Upper lobe of left lung (tissue), 6 donors: ENCODE results near the gene TOR3A. TPM values are rescaled to one million over a fixed set of nuclear protein-coding genes. Genes with fewer than 3 reads are reported as not detected.
A peak's percentile ranks its signal among the peaks of the same experiment; 100 is the strongest.
"Not testable (repeated sequence)": the region's sequence is repeated elsewhere in the genome, so short reads cannot be mapped to it uniquely, and the experiment has no call there.

Source experiments
- ATAC-seq, 2 donors: fragments of 200-7000 bp; cut with Tn5 transposase; one replicate each; pipeline ENCODE4 v1.9.1; 2022; ENCODE audit warnings: mild to moderate bottlenecking in 2 of 2, moderate library complexity in 2 of 2; ENCODE audit not compliant: low FRiP score in 2 of 2
- DNase-seq, 2 donors: peaks; one replicate each; pipeline ENCODE4 v3.0.0-alpha.2; 2019 to 2020
- H3K27ac ChIP-seq, 4 donors: fragments of 200-600 bp; sonication (generic); one replicate each; pipeline ENCODE4 v1.5.1; 2016 to 2019
- H3K27me3 ChIP-seq, 4 donors: fragments of 200-600 bp; sonication (generic); one replicate each; pipeline ENCODE4 v1.5.1; 2017 to 2019
- H3K36me3 ChIP-seq, 4 donors: fragments of 200-600 bp; sonication (generic); one replicate each; pipeline ENCODE4 v1.5.1; 2016 to 2019
- H3K4me1 ChIP-seq, 4 donors: fragments of 200-600 bp; sonication (generic); one replicate each; pipeline ENCODE4 v1.5.1; 2018 to 2019
- H3K4me3 ChIP-seq, 4 donors: fragments of 200-600 bp; sonication (generic); one replicate each; pipeline ENCODE4 v1.5.1; 2017 to 2019; ENCODE audit warnings: mild to moderate bottlenecking in 2 of 4, moderate library complexity in 1 of 4
- H3K9me3 ChIP-seq, 4 donors: fragments of 200-600 bp; sonication (generic); one replicate each; pipeline ENCODE4 v1.5.1; 2018 to 2019
- EP300 ChIP-seq, 4 donors: sonication (generic); formaldehyde crosslinking; IDR thresholded peaks; one replicate each; pipeline ENCODE4 v1.5.1; 2017; ENCODE audit warnings: antibody characterized with exemption in 4 of 4, control low read depth in 2 of 4
- POLR2A ChIP-seq, 4 donors: fragments of 450-650 bp; IDR thresholded peaks; one replicate each; pipeline ENCODE4 v1.5.1; 2016 to 2017; ENCODE audit warnings: antibody characterized with exemption in 4 of 4, mild to moderate bottlenecking in 2 of 4
- POLR2AphosphoS5 ChIP-seq, 2 donors: sonication (generic); formaldehyde crosslinking; IDR thresholded peaks; one replicate each; pipeline ENCODE4 v1.5.1; 2017; ENCODE audit warnings: antibody characterized with exemption in 2 of 2
- WGBS, 2 donors: methylation state at CpG; one replicate each; pipeline ENCODE4 v1.1.5; 2017 to 2018; 5-methylcytosine and 5-hydroxymethylcytosine counted together
- total RNA-seq, 6 donors: library from RNA; depleted of rRNA in 4 of 6; stranded (reverse); fragments of >200 nt in 4 of 6; gene quantifications; one replicate each; pipeline versions ENCODE4 v1.1.0 to v1.2.1, GENCODE V29; 2016 to 2021
- TF ChIP-seq, protein P1 (sequence below), 6 experiments: fragments of 450-650 bp in 4 of 6; fragments of 200-600 bp in 2 of 6; sonication (generic) in 2 of 6; IDR thresholded peaks; one replicate each; pipeline ENCODE4 v1.5.1; 2016 to 2019; ENCODE audit warnings: antibody characterized with exemption in 6 of 6
- donor health status: DM: no; HTN: no; CAD: no; lungs with moderate emphysema.
- donor health status: DM: no; HTN: yes; CAD: no; lungs with severe emphysema.

TOR3A gene
- total RNA-seq, 6 donors from 2014 or later, result 26.2 to 44.1 (median 29.5) TPM

GRCh38 chr1:179126338-179127060, 44.6 kb downstream of the TOR3A start:
- no peaks in the 10 kb centered on the region for H3K9me3 ChIP-seq
- no peak overlapping the region for H3K4me3 ChIP-seq
- DNase-seq, result peak in 1 of 2 donors; percentile 63
- 71 to 83% methylated on average over 6 to 8 of the region's 8 CpGs for WGBS, 2 donors
- peaks cover 0 to 20% (median 3%) of the 10 kb centered on the region in 4 donors for H3K36me3 ChIP-seq
- peak; percentile 13 to 34 for ATAC-seq
- no peak for TF ChIP-seq EP300 (IDR thresholded peaks at IDR 0.05)
- no peak for TF ChIP-seq POLR2A (IDR thresholded peaks at IDR 0.05)
- TF ChIP-seq, protein P1, sequence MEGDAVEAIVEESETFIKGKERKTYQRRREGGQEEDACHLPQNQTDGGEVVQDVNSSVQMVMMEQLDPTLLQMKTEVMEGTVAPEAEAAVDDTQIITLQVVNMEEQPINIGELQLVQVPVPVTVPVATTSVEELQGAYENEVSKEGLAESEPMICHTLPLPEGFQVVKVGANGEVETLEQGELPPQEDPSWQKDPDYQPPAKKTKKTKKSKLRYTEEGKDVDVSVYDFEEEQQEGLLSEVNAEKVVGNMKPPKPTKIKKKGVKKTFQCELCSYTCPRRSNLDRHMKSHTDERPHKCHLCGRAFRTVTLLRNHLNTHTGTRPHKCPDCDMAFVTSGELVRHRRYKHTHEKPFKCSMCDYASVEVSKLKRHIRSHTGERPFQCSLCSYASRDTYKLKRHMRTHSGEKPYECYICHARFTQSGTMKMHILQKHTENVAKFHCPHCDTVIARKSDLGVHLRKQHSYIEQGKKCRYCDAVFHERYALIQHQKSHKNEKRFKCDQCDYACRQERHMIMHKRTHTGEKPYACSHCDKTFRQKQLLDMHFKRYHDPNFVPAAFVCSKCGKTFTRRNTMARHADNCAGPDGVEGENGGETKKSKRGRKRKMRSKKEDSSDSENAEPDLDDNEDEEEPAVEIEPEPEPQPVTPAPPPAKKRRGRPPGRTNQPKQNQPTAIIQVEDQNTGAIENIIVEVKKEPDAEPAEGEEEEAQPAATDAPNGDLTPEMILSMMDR (IDR thresholded peaks at IDR 0.05), result no peak
- no peak for TF ChIP-seq POLR2AphosphoS5 (IDR thresholded peaks at IDR 0.05)
- H3K4me1 ChIP-seq, result peaks cover 5 to 27% (median 15%) of the 10 kb centered on the region in 4 donors
- peak overlapping the region in 1 of 4 donors; percentile 10 for H3K27ac ChIP-seq
- no peaks in the 10 kb centered on the region for H3K27me3 ChIP-seq

- ATAC-seq (no peak), DNase-seq (no peak)
- Histone ChIP-seq H3K4me1 (peaks cover 5 to 27% (median 15%) of the 10 kb centered on the region in 4 donors), H3K36me3 (peaks cover 0 to 18% (median 2%) of the 10 kb centered on the region in 4 donors), H3K9me3 (no peaks in the 10 kb centered on the region), H3K27ac (peak overlapping the region in 1 of 4 donors; percentile 10), H3K27me3 (no peaks in the 10 kb centered on the region), H3K4me3 (no peak overlapping the region)
- TF ChIP-seq EP300 (IDR thresholded peaks at IDR 0.05), result no peak
- TF ChIP-seq POLR2AphosphoS5 (IDR thresholded peaks at IDR 0.05), result no peak
- TF ChIP-seq POLR2A (IDR thresholded peaks at IDR 0.05), result no peak
- TF ChIP-seq, protein P1 (IDR thresholded peaks at IDR 0.05), result no peak
- 87 to 93% methylated on average over 5 of the region's 5 CpGs for WGBS, 2 donors
Measured at GRCh38 chr1:179127163-179127895, 45.5 kb downstream of the TOR3A start.

DNA sequence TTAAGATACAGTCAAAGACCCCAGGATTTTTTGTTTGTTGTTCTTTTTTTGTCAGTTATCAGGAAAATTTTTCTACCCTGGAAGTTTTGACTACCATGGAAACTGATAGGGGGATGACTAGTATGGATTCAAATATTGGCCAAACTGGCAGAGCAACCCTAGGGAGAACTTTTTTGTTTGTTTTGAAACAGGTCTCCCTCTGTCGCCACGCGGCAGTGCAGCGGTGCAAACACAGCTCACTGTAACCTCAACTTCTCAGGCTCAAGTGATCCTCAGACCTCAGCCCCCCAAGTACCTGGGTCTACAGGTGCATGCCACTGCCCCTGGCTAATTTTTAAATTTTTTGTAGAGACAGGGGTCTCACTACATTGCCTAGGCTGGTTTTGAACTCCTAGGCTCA, 46.6 kb downstream of the TOR3A start:
- no peak for DNase-seq
- TF ChIP-seq POLR2AphosphoS5 (IDR thresholded peaks at IDR 0.05) (no peak), POLR2A (IDR thresholded peaks at IDR 0.05) (no peak), EP300 (IDR thresholded peaks at IDR 0.05) (no peak)
- TF ChIP-seq, protein P1 (IDR thresholded peaks at IDR 0.05), result no peak
- Histone ChIP-seq H3K4me3 (no peak overlapping the region), H3K36me3 (peaks cover 0 to 12% (median 0%) of the 10 kb centered on the region in 4 donors), H3K9me3 (no peaks in the 10 kb centered on the region), H3K4me1 (peaks cover 5 to 27% (median 15%) of the 10 kb centered on the region in 4 donors), H3K27ac (peak overlapping the region in 1 of 4 donors; percentile 79), H3K27me3 (no peaks in the 10 kb centered on the region)
- 66 to 84% methylated on average over 4 of the region's 4 CpGs for WGBS, 2 donors
- ATAC-seq, result no peak

DNA sequence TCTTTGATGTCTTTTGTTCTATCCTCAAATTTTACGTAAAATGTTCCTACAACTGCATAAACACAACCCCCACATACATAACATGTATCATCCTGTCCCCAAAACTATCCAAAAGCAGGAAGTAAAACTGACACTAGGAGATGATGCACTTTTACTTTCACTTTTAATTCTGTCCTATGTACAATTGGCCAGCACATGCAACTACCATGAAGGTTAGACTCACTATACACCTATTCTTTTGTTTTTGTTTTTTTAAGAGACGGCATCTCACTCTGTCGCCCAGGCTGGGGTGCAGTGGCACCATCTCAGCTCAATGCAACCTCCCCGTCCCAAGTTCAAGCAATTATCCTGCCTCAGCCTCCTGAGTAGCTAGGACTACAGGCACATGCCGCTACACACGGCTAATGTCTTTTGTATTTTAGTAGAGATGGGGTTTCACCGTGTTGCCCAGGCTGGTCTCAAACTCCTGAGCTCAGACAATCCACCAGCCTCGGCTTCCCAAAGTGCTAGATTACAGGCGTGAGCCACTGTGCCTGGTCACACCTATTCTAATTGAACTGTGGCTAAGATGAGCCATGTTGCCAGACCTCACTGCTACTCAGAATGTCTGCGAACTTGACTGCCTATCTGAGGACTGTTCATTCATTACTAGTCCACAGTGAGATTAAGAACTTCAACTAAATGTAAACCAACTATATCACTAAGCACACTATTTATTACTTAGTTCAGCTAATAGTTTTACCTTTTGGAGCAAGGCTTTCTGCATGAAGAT, 48.0 kb downstream of the TOR3A start:
- H3K27ac ChIP-seq, result peak overlapping the region; percentile 36 to 79 (median 62)
- 75 to 76% methylated on average over 10 of the region's 10 CpGs for WGBS, 2 donors

DNA sequence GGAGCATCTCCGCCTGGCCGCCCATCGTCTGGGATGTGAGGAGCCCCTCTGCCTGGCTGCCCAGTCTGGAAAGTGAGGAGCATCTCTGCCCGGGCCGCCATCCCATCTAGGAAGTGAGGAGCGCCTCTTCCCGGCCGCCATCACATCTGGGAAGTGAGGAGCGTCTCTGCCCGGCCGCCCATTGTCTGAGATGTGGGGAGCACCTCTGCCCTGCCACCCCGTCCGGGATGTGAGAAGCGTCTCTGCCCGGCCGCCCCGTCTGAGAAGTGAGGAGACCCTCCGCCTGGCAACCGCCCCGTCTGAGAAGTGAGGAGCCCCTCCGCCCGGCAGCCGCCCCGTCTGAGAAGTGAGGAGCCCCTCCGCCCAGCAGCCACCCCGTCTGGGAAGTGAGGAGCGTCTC, 53.3 kb downstream of the TOR3A start:
- H3K4me3 ChIP-seq, H3K36me3 ChIP-seq, H3K27ac ChIP-seq, ATAC-seq, H3K9me3 ChIP-seq, H3K27me3 ChIP-seq: not testable (repeated sequence)
- 100% methylated on average over 2 to 6 of the region's 27 CpGs for WGBS, 2 donors
- peaks cover 0 to 19% (median 2%) of the 10 kb centered on the region in 4 donors for H3K4me1 ChIP-seq
- DNase-seq, result peak in 1 of 2 donors; percentile 49

More for the DNA sequence above, 48.0 kb downstream of the TOR3A start:
- no peaks in the 10 kb centered on the region for H3K9me3 ChIP-seq
- TF ChIP-seq POLR2A (IDR thresholded peaks at IDR 0.05), result no peak
- TF ChIP-seq, protein P1 (IDR thresholded peaks at IDR 0.05), result no peak
- no peak for TF ChIP-seq EP300 (IDR thresholded peaks at IDR 0.05)
- no peak for TF ChIP-seq POLR2AphosphoS5 (IDR thresholded peaks at IDR 0.05)
- H3K27me3 ChIP-seq, result no peaks in the 10 kb centered on the region
- DNase-seq (no peak), ATAC-seq (peak; percentile 75 to 81)
- H3K4me3 ChIP-seq, result peak overlapping the region in 3 of 4 donors; percentile 13 to 38 (median 15)
- H3K36me3 ChIP-seq, result peaks cover 0 to 8% (median 0%) of the 10 kb centered on the region in 4 donors
- peaks cover 5 to 27% (median 15%) of the 10 kb centered on the region in 4 donors for H3K4me1 ChIP-seq

- DNase-seq, result peak in 1 of 2 donors; percentile 63
- H3K4me1 ChIP-seq, result peaks cover 0 to 24% (median 6%) of the 10 kb centered on the region in 4 donors
- H3K27me3 ChIP-seq, H3K9me3 ChIP-seq, H3K36me3 ChIP-seq, H3K4me3 ChIP-seq, H3K27ac ChIP-seq, ATAC-seq: not testable (repeated sequence)
- 95% methylated on average over 16 of the region's 28 CpGs; no CpG with 5 or more reads in 1 of the 2 donors for WGBS, 2 donors
Measured at GRCh38 chr1:179135707-179136106, 53.8 kb downstream of the TOR3A start.
